GM15510 (cell line): ENCODE results near the gene GATAD2A.

Source experiments
- POLR2A ChIP-seq: IDR thresholded peaks from 3 replicates; pipeline ENCODE4 v1.6.1; 2011; ENCODE audit warnings: borderline replicate concordance; ENCODE audit not compliant: insufficient read length; ENCODE audit errors: extremely low read depth

The GATAD2A gene

GRCh38 chr19:19428746-19429145, 23.3 kb downstream of the GATAD2A start:
- no peak for TF ChIP-seq POLR2A

GRCh38 chr19:19429361-19429760, 23.9 kb downstream of the GATAD2A start:
- TF ChIP-seq POLR2A: no peak

GRCh38 chr19:19432732-19433131, 27.3 kb downstream of the GATAD2A start:
- no peak for TF ChIP-seq POLR2A

GRCh38 chr19:19433666-19434213, 28.3 kb downstream of the GATAD2A start:
- no peak for TF ChIP-seq POLR2A

GRCh38 chr19:19434483-19435045, 29.1 kb downstream of the GATAD2A start:
- no peak for TF ChIP-seq POLR2A

GRCh38 chr19:19436137-19436691, 30.7 kb downstream of the GATAD2A start:
- no peak for TF ChIP-seq POLR2A

- TF ChIP-seq POLR2A: no peak
Observed at GRCh38 chr19:19438366-19439175, 33.1 kb downstream of the GATAD2A start.

- no peak for TF ChIP-seq POLR2A
Observed at GRCh38 chr19:19439176-19439482, 33.7 kb downstream of the GATAD2A start.

GRCh38 chr19:19443283-19443682, 37.8 kb downstream of the GATAD2A start:
- TF ChIP-seq POLR2A: no peak

GRCh38 chr19:19443902-19444680, 38.6 kb downstream of the GATAD2A start:
- TF ChIP-seq POLR2A: no peak

- TF ChIP-seq POLR2A: no peak
Observed at GRCh38 chr19:19444681-19445155, 39.2 kb downstream of the GATAD2A start.

GRCh38 chr19:19445288-19445687, 39.8 kb downstream of the GATAD2A start:
- TF ChIP-seq POLR2A: no peak

- no peak for TF ChIP-seq POLR2A
Observed at GRCh38 chr19:19445911-19446361, 40.5 kb downstream of the GATAD2A start.

- no peak for TF ChIP-seq POLR2A
Observed at GRCh38 chr19:19446655-19447437, 41.4 kb downstream of the GATAD2A start.

- TF ChIP-seq POLR2A: no peak
Observed at GRCh38 chr19:19447536-19448237, 42.2 kb downstream of the GATAD2A start.

GRCh38 chr19:19448238-19448544, 42.7 kb downstream of the GATAD2A start:
- TF ChIP-seq POLR2A: no peak
